DMS79 (cell line): Measurements from ENCODE around the gene IDH2.

ENCODE experiments used
- DNase-seq: peaks from one replicate; lab custom pipeline; 2025; lab: John Stamatoyannopoulos, UW

The IDH2 gene

DNA sequence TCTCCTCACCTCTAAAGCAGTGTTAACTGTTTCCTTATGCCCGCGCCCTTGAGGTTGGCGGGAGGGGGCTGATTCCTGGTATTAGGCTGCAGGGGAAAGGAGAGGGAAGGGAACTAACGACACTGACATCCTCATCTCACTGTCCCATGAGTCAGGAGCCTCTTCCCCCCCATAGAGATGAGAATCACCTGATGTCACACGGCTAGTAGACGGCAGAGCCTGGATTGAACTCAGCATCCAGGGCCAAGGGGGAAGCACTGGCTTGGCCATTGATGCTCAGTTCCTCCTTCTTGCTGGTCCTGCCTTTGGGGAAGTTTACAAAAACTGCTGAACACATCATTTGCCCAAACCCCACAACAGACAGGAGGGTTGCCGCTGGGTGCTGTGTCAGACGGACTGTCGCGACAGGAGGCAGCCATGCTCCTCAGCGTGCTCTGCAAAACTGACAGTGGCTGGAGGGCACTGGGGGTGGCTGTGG is 38.5 kb downstream of the IDH2 start:
- DNase-seq: no peak

DNA sequence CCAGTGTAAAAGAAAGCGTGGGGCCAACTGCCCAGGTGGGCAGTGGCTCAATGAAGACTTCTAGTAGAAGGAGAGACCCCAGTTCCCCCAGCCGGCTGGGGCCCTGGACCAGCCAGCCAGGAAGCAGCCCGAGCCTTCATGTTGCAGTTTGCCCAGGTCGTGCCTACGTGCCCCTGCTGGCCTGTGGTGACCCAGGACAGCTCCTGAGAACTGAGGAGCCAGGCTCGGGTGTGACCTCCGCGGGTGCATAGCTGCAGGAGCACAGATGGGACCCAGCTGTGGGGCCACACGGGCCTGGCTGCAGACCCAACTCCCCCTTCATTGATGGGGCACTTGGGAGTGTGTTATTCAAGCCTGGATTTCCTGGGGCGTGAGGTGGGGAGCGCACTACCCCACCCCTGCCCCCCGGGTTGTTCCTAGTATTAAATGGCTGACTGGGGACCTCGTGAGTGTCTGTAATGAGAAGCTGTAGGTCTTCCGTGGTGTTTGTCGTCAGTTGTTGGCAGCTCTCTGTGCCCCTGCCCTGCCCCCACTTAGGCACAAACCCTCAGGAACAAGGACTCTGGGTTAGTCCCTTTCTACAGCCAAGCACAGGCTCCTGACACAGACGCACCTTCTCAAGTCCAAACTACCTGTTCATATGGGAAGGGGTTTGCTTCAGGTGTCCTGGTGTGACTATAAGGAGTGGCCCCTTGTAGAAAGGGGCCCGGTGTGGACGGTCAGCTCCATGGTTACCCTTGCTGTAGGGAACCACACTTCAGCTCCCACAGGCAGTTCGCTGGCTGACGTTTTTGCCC is 39.1 kb downstream of the IDH2 start:
- DNase-seq: no peak

DNA sequence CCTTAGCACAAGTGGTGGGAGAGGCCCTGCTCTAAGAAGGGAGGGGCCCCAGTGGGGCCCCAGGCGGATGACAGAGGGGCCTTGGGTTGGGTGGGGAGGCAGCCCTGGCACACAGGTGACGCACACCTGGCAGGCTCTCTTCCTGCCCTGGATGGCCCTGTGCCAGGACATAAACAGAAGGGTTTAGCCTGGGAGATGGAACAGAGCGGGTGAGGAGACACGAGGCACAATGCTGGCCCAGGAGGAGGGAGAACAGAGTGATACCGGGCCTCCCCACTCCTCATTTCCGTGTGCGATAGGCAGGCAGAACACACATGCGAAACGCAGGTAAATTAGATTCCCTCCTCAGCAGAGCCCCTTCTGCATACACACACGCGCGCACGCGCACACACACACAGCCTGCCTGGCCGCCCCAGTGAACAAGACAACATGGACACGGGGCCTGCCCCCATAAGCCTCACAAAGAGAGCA is 39.8 kb downstream of the IDH2 start:
- DNase-seq: peak; percentile 83

DNA sequence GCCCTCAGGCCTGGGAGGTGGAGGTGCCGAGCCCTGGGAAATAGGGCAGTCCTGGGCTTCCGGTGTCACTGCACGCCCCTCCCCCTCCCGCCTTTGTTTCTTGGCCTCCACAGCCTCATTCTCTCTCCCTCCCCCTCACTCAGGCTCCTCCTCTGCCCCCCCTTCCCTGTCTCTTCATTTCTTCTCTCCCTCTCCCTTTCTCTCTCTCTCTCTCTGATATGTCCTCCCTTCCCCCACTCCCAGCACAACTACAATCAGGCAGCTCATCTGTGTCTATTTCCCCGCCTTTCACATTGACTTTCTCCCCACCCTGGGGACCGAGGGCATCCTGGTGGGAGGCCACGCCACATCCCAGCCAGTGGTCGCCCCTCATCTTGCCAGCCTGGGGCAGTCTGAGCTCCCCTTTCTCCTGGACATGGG is 40.2 kb downstream of the IDH2 start:
- peak; percentile 83 for DNase-seq

DNA sequence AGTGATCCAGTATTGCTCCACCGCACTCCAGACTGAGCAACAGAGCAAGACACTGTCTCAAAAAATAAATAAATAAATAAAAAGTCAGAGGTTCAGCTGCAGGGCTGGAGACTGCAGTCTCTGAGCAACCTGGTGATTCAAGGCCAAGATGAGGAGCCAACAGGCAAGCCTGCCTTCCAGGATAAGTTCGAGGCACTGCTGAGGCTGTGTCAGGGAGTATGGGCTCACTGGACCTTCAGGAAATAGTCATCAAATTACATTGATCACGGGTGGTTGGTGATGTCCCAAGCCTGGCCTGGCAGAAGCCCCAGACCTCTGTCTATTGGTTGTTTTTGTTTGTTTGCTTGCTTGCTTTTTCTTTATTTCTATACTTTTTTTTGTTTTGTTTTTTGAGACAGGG is 41.5 kb downstream of the IDH2 start:
- no peak for DNase-seq

DNA sequence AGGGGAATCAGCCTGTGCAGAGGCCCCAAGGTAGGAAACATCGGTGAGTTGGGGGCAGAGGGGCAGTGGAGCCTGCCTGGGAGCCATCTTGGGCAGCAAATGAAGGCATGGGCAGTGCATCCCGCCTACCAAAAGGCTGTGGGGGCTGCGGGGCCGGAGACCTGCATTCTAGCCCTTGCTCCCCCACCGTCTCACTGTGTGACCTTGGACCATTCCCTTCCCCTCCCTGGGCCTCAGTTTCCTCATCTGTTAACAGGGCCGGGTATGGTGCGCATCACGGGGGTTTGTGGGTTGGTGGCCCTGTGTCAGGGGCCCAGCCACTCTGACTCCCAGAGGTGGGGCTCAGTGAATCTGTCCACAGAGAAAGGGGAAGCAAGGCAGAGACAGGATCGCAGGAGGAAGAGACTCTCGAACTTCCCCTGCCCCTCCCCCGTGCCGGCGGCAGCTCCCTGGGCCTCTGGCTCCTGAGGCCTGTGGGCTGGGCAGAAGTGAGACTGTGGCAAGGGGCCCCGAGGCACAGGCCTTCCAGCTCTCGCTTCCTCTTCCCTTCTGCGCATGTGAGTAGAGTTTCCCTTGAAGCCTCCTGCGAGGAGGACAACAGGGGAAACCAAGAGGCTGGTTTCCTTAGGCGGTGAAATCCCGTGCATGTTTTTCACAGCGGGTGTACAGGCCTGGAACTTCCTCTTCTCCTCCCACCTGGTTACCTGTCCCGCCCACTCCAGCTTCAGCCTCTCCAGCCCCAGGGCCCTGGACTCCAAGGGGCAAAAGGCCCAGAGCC is 42.9 kb downstream of the IDH2 start:
- DNase-seq: no peak

DNA sequence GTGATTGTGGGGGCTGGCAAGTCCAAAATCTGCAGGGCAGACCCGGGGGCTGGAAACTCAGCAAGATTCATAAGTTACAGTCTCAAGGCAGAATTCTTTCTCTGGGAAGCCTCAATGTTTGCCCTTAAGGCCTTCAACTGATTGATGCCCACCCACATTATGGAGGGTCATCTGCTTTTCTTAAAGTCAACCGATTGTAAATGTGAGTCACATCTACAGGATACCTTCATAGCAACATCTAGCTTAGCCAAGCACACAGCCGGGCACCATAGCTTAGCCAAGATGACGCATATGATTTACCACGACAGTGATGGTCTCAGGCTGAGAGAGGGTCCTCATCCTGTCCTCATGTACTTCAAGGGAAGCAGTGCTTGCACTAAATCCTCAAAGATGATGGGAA is 43.5 kb downstream of the IDH2 start:
- no peak for DNase-seq

DNA sequence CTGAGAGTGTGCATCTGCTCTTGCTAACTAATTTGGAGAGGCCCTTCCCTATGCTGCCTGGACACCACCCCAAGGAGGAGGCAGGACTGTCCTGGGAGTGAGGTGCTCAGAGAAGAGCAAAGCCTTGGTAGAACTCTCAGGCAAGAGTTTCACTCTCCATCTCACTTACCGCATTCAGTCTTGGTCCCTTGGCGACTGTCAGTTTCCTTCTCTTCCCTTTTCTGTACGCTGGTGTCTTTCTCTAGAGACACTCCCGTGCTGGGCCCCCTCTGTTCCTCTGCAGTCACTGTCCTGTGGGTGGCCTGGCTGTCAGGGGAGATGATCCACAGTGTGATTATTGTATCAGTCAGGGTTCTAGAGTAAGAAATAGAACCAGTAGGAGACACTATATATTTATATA is 44.0 kb downstream of the IDH2 start:
- DNase-seq: no peak

DNA sequence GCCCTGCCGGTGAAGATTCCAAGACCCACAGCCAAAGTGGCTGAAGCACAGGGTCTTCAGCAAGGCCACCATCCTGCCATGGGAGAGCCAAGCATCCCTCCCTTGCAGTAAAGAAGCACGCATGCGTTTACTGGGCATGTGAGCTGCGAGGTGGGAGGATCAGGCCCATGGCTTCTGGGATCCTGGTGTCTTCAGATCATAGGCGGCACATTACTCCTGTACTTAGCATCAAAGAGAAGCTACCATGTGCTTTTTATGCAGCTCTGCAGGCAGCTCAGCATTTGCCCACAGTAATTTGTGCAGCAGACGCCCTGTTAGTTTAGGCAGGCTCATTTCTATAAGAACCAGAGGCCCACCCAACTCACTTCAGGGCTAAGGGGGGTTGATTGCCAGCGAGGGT is 45.7 kb downstream of the IDH2 start:
- no peak for DNase-seq

DNA sequence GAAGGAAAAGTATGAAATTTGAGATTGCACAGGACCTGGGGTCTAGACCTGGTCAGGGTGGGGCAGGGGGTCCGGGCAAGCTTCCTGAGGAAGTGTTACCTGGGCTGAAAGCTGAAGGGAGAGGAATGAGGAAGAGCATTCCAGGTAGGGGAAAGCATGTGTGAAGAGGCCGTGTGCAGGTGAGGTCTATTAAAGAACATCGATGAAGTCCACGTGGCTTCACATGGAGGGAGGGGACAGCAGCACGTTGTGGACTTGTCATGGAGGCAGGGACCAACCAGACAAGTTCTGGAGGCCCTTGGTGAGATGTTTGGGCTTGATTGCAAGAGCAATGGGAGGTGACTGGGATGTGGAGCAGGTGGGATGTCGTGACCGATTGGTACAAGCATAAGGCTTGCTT is 47.1 kb downstream of the IDH2 start:
- no peak for DNase-seq

DNA sequence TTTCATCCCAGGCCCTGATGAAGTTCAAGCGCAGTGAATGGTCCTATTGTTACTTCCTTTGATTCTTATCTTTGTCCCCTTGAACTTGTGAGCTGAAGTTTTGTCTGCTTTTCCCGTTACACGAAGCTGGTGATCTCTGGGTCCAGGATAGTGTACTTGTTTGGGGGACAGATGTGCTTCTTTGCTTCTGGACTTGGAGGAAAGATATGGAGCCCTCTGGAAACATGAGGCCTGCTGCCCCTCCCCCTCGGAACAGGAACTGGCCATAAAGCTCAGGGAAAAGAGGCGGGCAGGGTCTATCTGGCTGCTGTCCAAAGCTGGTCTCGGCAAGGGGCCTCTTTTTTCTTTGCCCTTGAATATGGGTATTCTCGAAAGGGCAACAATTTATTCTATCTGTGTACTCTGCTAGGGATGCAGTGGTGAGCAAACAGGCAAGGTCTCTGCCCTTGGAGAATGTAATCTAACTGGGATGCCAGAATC is 47.6 kb downstream of the IDH2 start:
- DNase-seq: no peak

DNA sequence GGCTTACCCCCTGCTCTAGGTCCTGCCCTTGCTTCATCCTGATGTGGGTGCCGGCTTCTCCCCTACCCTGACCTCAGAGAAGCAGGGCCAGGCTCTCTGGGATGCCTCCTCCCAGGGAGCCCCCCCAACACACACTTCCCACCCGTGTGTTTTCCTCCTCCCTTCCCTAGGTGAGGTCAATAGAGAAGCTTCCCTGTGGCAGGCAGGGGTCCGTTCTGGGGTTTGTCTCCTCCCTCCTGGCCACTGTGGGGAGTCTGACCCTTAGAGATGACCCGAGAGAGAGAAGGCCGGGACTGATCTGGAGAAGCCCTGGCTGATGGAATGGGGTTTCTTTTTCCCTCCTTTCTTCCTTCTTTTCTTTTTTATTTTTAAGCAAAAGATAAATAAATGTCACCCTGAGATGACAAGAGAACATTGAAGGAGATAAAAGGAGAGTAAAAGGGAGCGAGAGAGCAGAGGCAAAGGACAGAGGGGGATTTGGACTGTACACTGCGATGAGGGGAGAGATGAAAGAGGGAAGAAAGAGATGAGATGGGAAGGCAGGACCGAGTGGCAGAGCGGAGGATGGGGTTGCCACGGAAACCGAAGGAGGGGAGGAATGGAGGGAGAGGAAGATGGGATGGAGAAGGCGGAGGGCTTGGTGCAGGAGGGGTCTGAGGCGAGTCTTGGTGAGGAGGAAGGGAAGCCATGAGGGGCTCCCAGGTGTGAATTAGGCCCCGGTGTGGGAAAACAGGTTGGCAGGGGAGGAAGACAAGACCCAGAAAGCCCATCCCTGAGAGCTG is 48.4 kb downstream of the IDH2 start:
- no peak for DNase-seq

DNA sequence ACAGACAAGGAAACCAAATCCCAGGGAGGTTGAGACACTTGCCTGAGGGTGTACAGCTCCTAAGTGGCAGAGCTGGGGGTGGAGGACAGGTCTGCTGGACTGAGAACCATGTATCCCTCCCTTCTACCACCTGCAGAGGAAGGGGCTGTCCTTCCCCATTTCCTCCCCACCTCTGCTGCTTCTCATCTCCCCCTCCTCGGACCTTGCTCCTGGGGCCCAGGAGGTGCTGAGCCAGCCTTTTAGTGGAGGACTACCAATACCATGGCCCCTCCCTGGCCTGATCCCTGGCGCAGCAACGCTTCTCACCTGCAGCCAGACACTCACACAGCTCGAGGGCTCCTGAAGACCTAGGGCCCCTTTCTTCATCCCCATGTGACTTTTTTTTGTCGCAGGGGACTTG is 50.4 kb downstream of the IDH2 start:
- no peak for DNase-seq

DNA sequence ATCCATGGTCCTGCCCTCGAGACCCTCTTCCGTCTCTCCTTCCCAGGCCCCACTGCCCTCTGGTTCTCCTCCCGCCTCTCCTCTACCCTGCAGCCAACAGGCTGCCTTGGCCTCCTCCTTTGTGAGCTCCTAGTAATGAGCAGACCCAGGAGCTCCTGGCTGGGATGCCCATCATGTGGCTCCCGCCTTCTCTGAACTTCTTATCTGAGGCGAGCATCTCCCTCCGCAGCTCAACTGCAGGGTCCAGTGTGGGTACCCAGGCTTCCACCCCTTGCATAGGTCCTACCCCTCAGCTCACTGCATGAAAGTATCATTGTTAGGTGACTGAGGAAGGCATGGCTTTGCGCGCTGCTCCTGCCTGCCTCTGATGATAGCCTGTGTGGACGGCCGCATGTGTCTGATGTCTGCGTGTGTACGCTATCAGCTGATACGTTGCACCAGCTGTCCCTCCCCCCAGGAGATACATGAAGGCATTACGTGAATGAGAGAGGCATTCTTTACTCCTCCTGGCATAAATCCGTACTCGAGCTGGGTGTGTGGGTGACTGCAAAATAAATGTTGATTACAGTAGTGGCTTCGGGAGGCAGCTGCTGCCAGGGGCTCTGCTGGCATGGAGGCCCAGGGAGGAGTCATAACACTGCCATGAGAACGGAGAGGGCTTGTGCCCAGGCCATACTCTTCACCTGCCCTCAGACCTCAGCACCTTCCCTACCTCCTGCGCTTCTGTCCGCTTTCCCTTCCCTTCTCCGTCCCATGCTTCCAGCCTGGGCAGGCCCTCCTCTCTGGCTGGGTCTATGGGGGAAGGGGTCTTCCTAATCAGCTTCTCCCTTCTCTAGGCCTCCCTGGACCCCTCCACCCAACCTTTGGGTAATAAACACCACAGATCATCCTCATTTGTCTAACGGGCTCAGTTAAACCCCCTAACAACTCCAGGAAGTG is 52.3 kb downstream of the IDH2 start:
- DNase-seq: no peak

DNA sequence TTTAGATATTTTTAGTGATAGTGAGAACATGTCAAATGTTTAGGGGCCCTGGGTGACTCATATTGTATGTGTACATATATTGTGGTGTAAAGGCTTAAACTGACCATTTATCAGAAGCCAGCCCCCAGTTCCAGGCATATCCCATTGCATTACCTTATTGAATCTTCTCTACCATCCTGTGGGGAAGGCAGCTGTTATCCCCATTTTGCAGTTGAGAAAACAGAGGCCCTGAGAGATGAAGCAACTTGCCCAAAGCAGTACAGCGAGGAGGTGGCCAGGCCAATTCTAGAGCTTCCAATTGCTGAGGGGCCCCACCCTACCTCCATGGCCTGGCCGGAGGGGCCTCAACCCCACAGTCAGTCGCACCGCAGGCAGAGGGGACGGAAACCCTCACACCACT is 53.2 kb downstream of the IDH2 start:
- DNase-seq: no peak

DNA sequence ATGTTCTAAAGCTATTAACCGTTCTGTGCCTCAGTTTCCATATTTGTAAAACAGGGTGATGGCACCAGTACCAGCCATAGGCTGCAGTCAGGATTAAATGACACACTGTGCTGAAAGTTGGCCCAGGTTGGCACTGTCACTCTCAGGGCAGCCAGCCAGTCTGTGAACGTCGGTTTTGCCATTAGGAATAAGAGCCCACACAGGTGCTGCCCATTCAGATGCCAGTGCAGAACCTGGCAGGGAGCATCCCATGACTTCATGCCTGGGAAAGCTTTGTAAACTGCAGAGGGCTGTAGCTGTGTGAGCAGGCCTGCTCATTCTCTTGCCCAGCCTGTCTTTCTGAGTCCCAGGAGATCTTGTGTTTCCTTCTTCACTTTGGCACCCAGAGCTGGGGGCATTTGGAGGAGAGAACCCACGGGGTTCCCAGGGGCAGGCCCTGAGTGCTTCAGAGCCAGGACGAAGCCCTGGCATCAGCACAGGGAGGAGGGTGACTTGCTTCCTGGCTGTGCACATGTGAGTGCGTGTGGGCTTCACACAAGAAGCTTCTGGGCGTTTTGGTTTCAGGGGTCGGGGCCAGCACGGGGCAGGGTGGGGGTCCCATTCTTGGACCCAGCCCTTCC is 54.2 kb downstream of the IDH2 start:
- DNase-seq: no peak

DNA sequence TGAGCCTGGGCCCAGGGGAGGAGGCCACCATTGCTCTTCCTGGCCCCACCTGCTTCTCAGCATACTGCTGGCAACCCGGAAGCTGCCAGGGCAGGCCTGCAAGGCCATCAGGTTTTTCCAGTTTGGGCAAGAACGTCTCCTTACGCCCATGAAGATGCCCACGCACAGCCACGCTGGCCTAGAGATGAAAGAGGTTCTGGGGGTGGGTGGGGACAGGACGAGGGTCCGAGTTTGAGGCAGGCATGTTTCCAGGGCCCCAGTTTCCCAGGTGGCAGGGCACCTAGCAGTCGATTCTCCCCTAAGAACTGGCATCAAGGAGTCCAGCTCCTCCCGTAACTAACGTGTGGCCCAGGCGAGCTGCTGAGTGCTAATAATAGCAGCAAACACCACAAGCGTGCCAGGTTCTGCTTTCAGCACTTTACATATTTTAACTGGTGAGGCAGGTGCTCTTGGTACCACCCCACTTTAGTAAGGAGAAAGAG is 55.3 kb downstream of the IDH2 start:
- DNase-seq: peak; percentile 76

DNA sequence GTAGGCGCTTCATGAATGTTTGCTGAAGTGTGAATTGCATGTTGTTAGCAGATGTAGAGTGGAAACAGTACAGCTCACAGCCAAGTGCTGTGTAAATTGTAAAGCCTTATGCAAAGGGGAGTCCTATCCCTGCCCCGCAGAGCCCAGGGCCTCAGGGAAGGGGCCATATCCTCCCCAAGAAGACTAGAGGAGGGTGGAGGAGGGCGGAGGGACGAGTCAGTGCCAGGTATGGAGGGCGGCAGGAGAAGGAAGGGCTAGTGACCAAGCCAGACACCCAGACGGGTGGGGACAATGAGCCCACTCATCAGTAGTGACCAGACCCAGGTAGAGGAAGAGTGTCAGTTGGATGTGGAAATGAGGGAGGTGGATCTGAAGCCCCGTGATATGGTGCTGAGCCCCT is 56.0 kb downstream of the IDH2 start:
- no peak for DNase-seq

DNA sequence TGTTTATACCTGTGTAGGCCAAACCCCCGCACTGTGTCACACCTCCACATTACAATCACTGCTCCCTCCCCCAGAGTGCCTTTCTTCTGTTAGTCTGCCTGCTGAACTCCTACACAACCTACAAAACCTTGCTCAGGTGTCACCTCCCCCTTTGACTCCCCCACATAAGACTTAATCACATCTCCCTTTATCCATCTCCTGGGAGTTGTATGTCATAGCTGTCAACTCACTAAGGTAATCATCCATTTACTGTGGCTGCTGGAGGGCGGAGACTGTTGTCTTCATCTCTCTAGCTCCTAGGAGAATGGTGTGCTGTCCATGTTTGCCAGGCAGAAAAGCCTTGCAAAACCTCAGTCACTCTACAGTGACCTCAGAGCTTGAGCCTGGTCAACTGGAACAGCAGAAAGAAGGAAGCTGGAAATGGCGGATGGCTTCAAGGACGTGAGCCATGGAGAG is 57.3 kb downstream of the IDH2 start:
- DNase-seq: no peak

DNA sequence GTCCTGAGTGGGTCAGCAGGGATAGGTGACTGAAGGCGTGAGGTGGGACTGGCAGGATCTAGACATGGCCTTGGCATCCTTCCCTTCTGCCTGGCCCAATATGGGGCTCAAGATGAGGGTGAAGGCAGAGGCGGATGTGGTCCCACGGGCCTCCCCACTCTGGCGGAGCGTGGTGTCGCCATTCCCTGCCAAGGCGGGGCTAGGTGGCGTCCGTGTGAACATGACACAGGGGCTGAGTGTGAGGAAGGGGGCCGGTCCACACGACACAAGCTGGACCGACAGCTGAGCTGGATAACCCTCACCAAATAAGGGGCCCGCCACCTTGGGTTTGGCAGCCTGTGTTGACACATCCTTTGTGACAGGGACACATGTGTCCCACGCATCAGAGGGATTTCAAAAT is 58.1 kb downstream of the IDH2 start:
- no peak for DNase-seq
